ENCODE measurements around the gene WDFY2.

- TF ChIP-seq CTCF (conservative IDR thresholded peaks at IDR 0.05 in 1 of 2, IDR thresholded peaks at IDR 0.05 in 1 of 2; ENCODE audit: extremely low read depth in 1 of 2, insufficient read depth in 1 of 2, low read depth in 1 of 2, low read length in 2 of 2), result no peak
- TF ChIP-seq EZH2 (IDR thresholded peaks at IDR 0.05; ENCODE audit: borderline replicate concordance, low read length), result no peak
These were observed 48.5 kb downstream of the WDFY2 start for GRCh38 chr13:51632591-51633362.

Measured in mammary epithelial cell (primary cell).